HepG2 (cell line): ENCODE measurements around the gene TPO.

Source experiments
- ZC3H4 ChIP-seq: sonication (generic); formaldehyde crosslinking; IDR thresholded peaks from 2 replicates; pipeline ENCODE4 v1.4.0; 2020; ENCODE audit warnings: missing genetic modification reagents, borderline replicate concordance
- ZNF75D ChIP-seq: sonication (generic); formaldehyde crosslinking; IDR thresholded peaks from 2 replicates; pipeline ENCODE4 v1.8.1; 2023; ENCODE audit warnings: missing genetic modification reagents, mild to moderate bottlenecking, borderline replicate concordance
- TF ChIP-seq, protein P1 (sequence below): IDR thresholded peaks from 2 replicates; pipeline ENCODE4 v1.6.1; 2012; ENCODE audit warnings: inconsistent platforms

DNA sequence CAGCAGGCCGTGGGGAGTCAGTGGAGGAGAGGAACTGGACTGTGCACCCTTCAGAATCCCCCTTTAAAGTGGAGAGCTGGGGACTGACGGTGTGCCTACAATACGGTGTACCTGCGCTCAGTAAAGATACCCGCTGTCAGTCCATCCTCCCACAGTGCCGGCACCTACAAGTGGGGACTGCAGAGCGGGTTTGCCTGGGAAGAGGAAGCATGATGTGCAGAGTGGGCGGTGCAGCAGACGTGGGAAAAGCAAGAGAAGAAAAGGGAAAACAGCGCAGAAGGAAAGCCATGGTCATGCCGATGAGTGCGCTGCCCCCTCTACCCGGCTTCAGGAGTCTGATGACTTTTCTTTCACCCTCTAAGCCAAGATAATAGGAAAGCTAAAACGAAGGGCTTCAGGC is 148.0 kb downstream of the TPO start:
- TF ChIP-seq ZC3H4 (CRISPR knock-in tag) = no peak
- TF ChIP-seq, protein P1, sequence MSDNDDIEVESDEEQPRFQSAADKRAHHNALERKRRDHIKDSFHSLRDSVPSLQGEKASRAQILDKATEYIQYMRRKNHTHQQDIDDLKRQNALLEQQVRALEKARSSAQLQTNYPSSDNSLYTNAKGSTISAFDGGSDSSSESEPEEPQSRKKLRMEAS = no peak
- TF ChIP-seq ZNF75D (CRISPR knock-in tag) = no peak
